AG04450 (cell line): ENCODE measurements around the gene GOPC. TPM values are rescaled to one million over a fixed set of nuclear protein-coding genes. Genes with fewer than 3 reads are reported as not detected.
A peak's percentile ranks its signal among the peaks of the same experiment; 100 is the strongest.

Experiments used
- CTCF ChIA-PET: fragments of 300-600, 350-600 bp; formaldehyde crosslinking; extraction: SDS; loops from one replicate; lab custom pipeline; 2022; ENCODE audit warnings: antibody characterized with exemption, inconsistent platforms; lab: Charles Lee
- POLR2A ChIA-PET: fragments of 350-600 bp; formaldehyde crosslinking; extraction: SDS; loops from one replicate; lab custom pipeline; 2021; ENCODE audit warnings: antibody characterized with exemption, inconsistent platforms; lab: Yijun Ruan, JAX
- DNase-seq: peaks from one replicate; pipeline ENCODE4 v3.0.0-alpha.2; 2011; ENCODE audit warnings: low read depth, low spot score
- H3K27ac ChIP-seq: one replicate; pipeline ENCODE4 v1.5.1; 2012; ENCODE audit warnings: low read depth, low read length, control low read depth
- H3K27me3 ChIP-seq: one replicate; pipeline ENCODE4 v1.6.0; 2012; ENCODE audit warnings: low read length; ENCODE audit not compliant: control insufficient read depth, insufficient read depth
- H3K4me3 ChIP-seq: 2 replicates; pipeline ENCODE4 v1.5.1; 2011; ENCODE audit warnings: mild to moderate bottlenecking, low read depth, low read length, control low read depth
- H3K9me3 ChIP-seq: 2 replicates; pipeline ENCODE4 v1.5.1; 2012; ENCODE audit warnings: low read length; ENCODE audit not compliant: control insufficient read depth, insufficient read depth
- CTCF ChIP-seq: IDR thresholded peaks from 2 replicates; pipeline ENCODE4 v1.5.1; 2011; ENCODE audit warnings: low read depth, low read length, control low read depth, inconsistent platforms
- polyA plus RNA-seq: library from polyadenylated mRNA; depleted of rRNA; stranded (reverse); fragments of >200 nt; gene quantifications from 2 replicates; pipeline ENCODE4 v1.2.3, GENCODE V29; 2011

The GOPC gene
- polyA plus RNA-seq, 1 experiment, result 37.8 TPM

- Histone ChIP-seq H3K4me3 (no peak overlapping the region), H3K27ac (no peak overlapping the region), H3K9me3 (no peaks in the 10 kb centered on the region), H3K27me3 (no peaks in the 10 kb centered on the region)
- no peak for TF ChIP-seq CTCF
- CTCF ChIA-PET, result interaction anchor here (0.7 to 1.9 kb wide), 4 partner anchors 59 to 100 kb away, joined by 3 to 9 read pairs (median 4); no protein-coding TSS in a partner anchor
- POLR2A ChIA-PET, result no interaction called here
- no peak for DNase-seq
Observed at GRCh38 chr6:117544716-117545115, 57.6 kb downstream of the GOPC start.

GRCh38 chr6:117542493-117542892 lies 59.8 kb downstream of the GOPC start:
- Histone ChIP-seq H3K4me3 (no peak overlapping the region), H3K9me3 (no peaks in the 10 kb centered on the region), H3K27ac (no peak overlapping the region), H3K27me3 (no peaks in the 10 kb centered on the region)
- ChIA-PET POLR2A (no interaction called here), CTCF (interaction anchor here (1.1 kb wide), 1 partner anchor 23 kb away, joined by 3 read pairs; no protein-coding TSS in a partner anchor)
- DNase-seq, result no peak
- TF ChIP-seq CTCF, result no peak

- no peaks in the 10 kb centered on the region for H3K9me3 ChIP-seq
- no peak for DNase-seq
- ChIA-PET POLR2A (no interaction called here), CTCF (interaction anchor here (1.2 kb wide), 1 partner anchor 91 kb away, joined by 3 read pairs; no protein-coding TSS in a partner anchor)
- H3K27me3 ChIP-seq, result no peaks in the 10 kb centered on the region
- H3K27ac ChIP-seq, result no peak overlapping the region
- TF ChIP-seq CTCF, result no peak
- no peak overlapping the region for H3K4me3 ChIP-seq
Observed at GRCh38 chr6:117540670-117541069, 61.6 kb downstream of the GOPC start.

GRCh38 chr6:117538615-117539014 lies 63.7 kb downstream of the GOPC start:
- Histone ChIP-seq H3K4me3 (no peak overlapping the region), H3K27me3 (no peaks in the 10 kb centered on the region), H3K27ac (no peak overlapping the region), H3K9me3 (no peaks in the 10 kb centered on the region)
- TF ChIP-seq CTCF, result no peak
- ChIA-PET POLR2A (no interaction called here), CTCF (interaction anchor here (1.3 kb wide), 1 partner anchor 17 kb away, joined by 5 read pairs; no protein-coding TSS in a partner anchor)
- DNase-seq, result no peak

- Histone ChIP-seq H3K27ac (peak overlapping the region; percentile 41), H3K27me3 (no peaks in the 10 kb centered on the region), H3K4me3 (no peak overlapping the region), H3K9me3 (no peaks in the 10 kb centered on the region)
- POLR2A ChIA-PET, result no interaction called here
- no peak for DNase-seq
- TF ChIP-seq CTCF, result no peak
- CTCF ChIA-PET, result interaction anchor here (0.9 kb wide), 1 partner anchor 87 kb away, joined by 7 read pairs; no protein-coding TSS in a partner anchor
Observed at GRCh38 chr6:117536317-117536716, 66.0 kb downstream of the GOPC start.
